Astrocyte (in vitro differentiated cells and primary cell): ENCODE data around the gene LRRIQ1. TPM values are rescaled to one million over a fixed set of nuclear protein-coding genes. Genes with fewer than 3 reads are reported as not detected.

Experiments used
- DNase-seq: peaks from one replicate; pipeline ENCODE4 v3.0.0-alpha.2; 2010; ENCODE audit warnings: low read depth
- FAIRE-seq: peaks from 2 replicates; lab custom pipeline; 2011; peaks lifted over from hg19 to GRCh38; lab: Jason Lieb, UNC
- H2AFZ ChIP-seq: 2 replicates; pipeline ENCODE4 v1.6.0; 2012; ENCODE audit warnings: low read depth, low read length, inconsistent platforms
- H3K27ac ChIP-seq: 2 replicates; pipeline ENCODE4 v1.5.1; 2011; ENCODE audit warnings: low read depth, low read length, inconsistent platforms
- H3K27me3 ChIP-seq: 2 replicates; pipeline ENCODE4 v1.6.0; 2011; ENCODE audit warnings: low read length, inconsistent platforms; ENCODE audit not compliant: insufficient read depth
- H3K36me3 ChIP-seq: 2 replicates; pipeline ENCODE4 v1.5.1; 2011; ENCODE audit warnings: low read length, inconsistent platforms; ENCODE audit not compliant: insufficient read depth
- H3K4me1 ChIP-seq: 2 replicates; pipeline ENCODE4 v1.5.1; 2011; ENCODE audit warnings: low read length, inconsistent platforms; ENCODE audit not compliant: insufficient read depth
- H3K4me2 ChIP-seq: 2 replicates; pipeline ENCODE4 v1.6.0; 2012; ENCODE audit warnings: low read length, inconsistent platforms
- H3K4me3 ChIP-seq: 2 replicates; pipeline ENCODE4 v1.5.1; 2011; ENCODE audit warnings: low read depth, mild to moderate bottlenecking, low read length, inconsistent platforms; ENCODE audit not compliant: insufficient read depth
- H3K79me2 ChIP-seq: 2 replicates; pipeline ENCODE4 v1.6.0; 2012; ENCODE audit warnings: mild to moderate bottlenecking, low read length, inconsistent platforms; ENCODE audit not compliant: insufficient read depth
- H3K9ac ChIP-seq: 2 replicates; pipeline ENCODE4 v1.6.0; 2012; ENCODE audit warnings: mild to moderate bottlenecking, low read length, inconsistent platforms
- H3K9me3 ChIP-seq: 2 replicates; pipeline ENCODE4 v1.5.1; 2012; ENCODE audit warnings: low read depth, mild to moderate bottlenecking, low read length, inconsistent platforms; ENCODE audit not compliant: insufficient read depth
- H4K20me1 ChIP-seq: 2 replicates; pipeline ENCODE4 v1.6.0; 2012; ENCODE audit warnings: low read length, inconsistent platforms; ENCODE audit not compliant: insufficient read depth
- H3K27ac Mint-ChIP-seq: one replicate; pipeline ENCODE4 v1.8.0; 2021; ENCODE audit warnings: mild to moderate bottlenecking, mixed read lengths; ENCODE audit not compliant: unreplicated experiment
- H3K27me3 Mint-ChIP-seq: one replicate; pipeline ENCODE4 v1.8.0; 2021; ENCODE audit warnings: low read depth, mixed read lengths; ENCODE audit not compliant: unreplicated experiment
- H3K36me3 Mint-ChIP-seq: one replicate; pipeline ENCODE4 v1.8.0; 2021; ENCODE audit warnings: low read depth, mixed read lengths; ENCODE audit not compliant: unreplicated experiment
- H3K4me1 Mint-ChIP-seq: one replicate; pipeline ENCODE4 v1.8.0; 2021; ENCODE audit warnings: low read depth, mixed read lengths; ENCODE audit not compliant: unreplicated experiment
- H3K4me3 Mint-ChIP-seq: one replicate; pipeline ENCODE4 v1.8.0; 2021; ENCODE audit warnings: mild to moderate bottlenecking, moderate library complexity, mixed read lengths; ENCODE audit not compliant: unreplicated experiment
- H3K9me3 Mint-ChIP-seq: one replicate; pipeline ENCODE4 v1.8.0; 2021; ENCODE audit warnings: mild to moderate bottlenecking, mixed read lengths; ENCODE audit not compliant: unreplicated experiment
- CTCF ChIP-seq: IDR thresholded peaks from 2 replicates; pipeline ENCODE4 v1.5.1; 2011; ENCODE audit warnings: low read depth, mild to moderate bottlenecking, inconsistent platforms, low read length, moderate library complexity; ENCODE audit not compliant: insufficient read depth
- EZH2 ChIP-seq: IDR thresholded peaks from 2 replicates; pipeline ENCODE4 v1.6.1; 2012; ENCODE audit warnings: mild to moderate bottlenecking, low read length, inconsistent platforms; ENCODE audit not compliant: insufficient read depth
- total RNA-seq: library from RNA; stranded (reverse); gene quantifications from 2 replicates; pipeline ENCODE4 v1.2.1, GENCODE V29; 2021

LRRIQ1 gene
- total RNA-seq, 1 donor from 2014 or later = 1.9 TPM

- Histone ChIP-seq H3K36me3 (no peaks in the 10 kb centered on the region), H3K9ac (no peak overlapping the region), H3K79me2 (no peaks in the 10 kb centered on the region), H3K27ac (no peak overlapping the region), H3K4me1 (no peaks in the 10 kb centered on the region), H4K20me1 (no peaks in the 10 kb centered on the region), H3K4me3 (no peak overlapping the region), H3K4me2 (peak overlapping the region; percentile 26), H2AFZ (no peak overlapping the region), H3K9me3 (no peaks in the 10 kb centered on the region), H3K27me3 (no peaks in the 10 kb centered on the region)
- Mint-ChIP-seq H3K27ac (no peak overlapping the region), H3K27me3 (no peaks in the 10 kb centered on the region), H3K9me3 (no peaks in the 10 kb centered on the region), H3K36me3 (no peaks in the 10 kb centered on the region), H3K4me3 (no peak overlapping the region), H3K4me1 (peaks cover 2% of the 10 kb centered on the region)
- DNase-seq (no peak), FAIRE-seq (no peak)
- TF ChIP-seq EZH2 (no peak), CTCF (no peak)
Observed at GRCh38 chr12:84995641-84996040, 40.5 kb upstream of the LRRIQ1 start.

GRCh38 chr12:84996759-84997158, 39.4 kb upstream of the LRRIQ1 start:
- TF ChIP-seq CTCF (no peak), EZH2 (no peak)
- H3K4me2 ChIP-seq = no peak overlapping the region
- H3K9me3 Mint-ChIP-seq = no peaks in the 10 kb centered on the region
- H2AFZ ChIP-seq = no peak overlapping the region
- no peak overlapping the region for H3K9ac ChIP-seq
- H3K9me3 ChIP-seq = no peaks in the 10 kb centered on the region
- H3K27me3 ChIP-seq = no peaks in the 10 kb centered on the region
- DNase-seq (no peak), FAIRE-seq (no peak)
- no peaks in the 10 kb centered on the region for H3K4me1 ChIP-seq
- H3K36me3 ChIP-seq = no peaks in the 10 kb centered on the region
- no peaks in the 10 kb centered on the region for H3K36me3 Mint-ChIP-seq
- no peak overlapping the region for H3K27ac ChIP-seq
- no peaks in the 10 kb centered on the region for H3K27me3 Mint-ChIP-seq
- H3K79me2 ChIP-seq = no peaks in the 10 kb centered on the region
- H4K20me1 ChIP-seq = no peaks in the 10 kb centered on the region
- peaks cover 2% of the 10 kb centered on the region for H3K4me1 Mint-ChIP-seq
- H3K27ac Mint-ChIP-seq = no peak overlapping the region
- H3K4me3 Mint-ChIP-seq = no peak overlapping the region
- no peak overlapping the region for H3K4me3 ChIP-seq

- Mint-ChIP-seq H3K4me3 (no peak overlapping the region), H3K9me3 (peaks cover 1% of the 10 kb centered on the region), H3K27me3 (no peaks in the 10 kb centered on the region), H3K27ac (no peak overlapping the region), H3K4me1 (peaks cover 2% of the 10 kb centered on the region), H3K36me3 (no peaks in the 10 kb centered on the region)
- no peak overlapping the region for H3K4me2 ChIP-seq
- H3K9ac ChIP-seq = no peak overlapping the region
- H3K9me3 ChIP-seq = no peaks in the 10 kb centered on the region
- H3K27ac ChIP-seq = no peak overlapping the region
- H3K4me1 ChIP-seq = no peaks in the 10 kb centered on the region
- no peaks in the 10 kb centered on the region for H4K20me1 ChIP-seq
- DNase-seq (no peak), FAIRE-seq (no peak)
- TF ChIP-seq CTCF (no peak), EZH2 (no peak)
- H3K27me3 ChIP-seq = no peaks in the 10 kb centered on the region
- H2AFZ ChIP-seq = no peak overlapping the region
- H3K36me3 ChIP-seq = no peaks in the 10 kb centered on the region
- no peaks in the 10 kb centered on the region for H3K79me2 ChIP-seq
- no peak overlapping the region for H3K4me3 ChIP-seq
Observed at GRCh38 chr12:84998341-84998740, 37.8 kb upstream of the LRRIQ1 start.
